HCT116 (cell line): ENCODE data around the gene PDE4C. TPM values are rescaled to one million over a fixed set of nuclear protein-coding genes. Genes with fewer than 3 reads are reported as not detected.

Experiments used
- ATAC-seq: fragments of 200-7000 bp; cut with Tn5 transposase; 2 replicates; pipeline ENCODE4 v1.9.1; 2020; ENCODE audit warnings: mild to moderate bottlenecking, moderate library complexity
- BruUV-seq: library from RNA; stranded (reverse); fragments of 400-500 nt; replicated peaks from 2 replicates; lab custom pipeline; 2021; lab: Mats Ljungman, UMichigan
- CTCF ChIA-PET: fragments of 300-600 bp; sonication (Branson Sonifier 250); formaldehyde crosslinking; loops from one replicate; lab custom pipeline; 2021; ENCODE audit warnings: antibody characterized with exemption; lab: Charles Lee
- POLR2A ChIA-PET: fragments of 300-600, 350-600 bp; sonication (Branson Sonifier 250); formaldehyde crosslinking; loops from one replicate; lab custom pipeline; 2021; ENCODE audit warnings: antibody characterized with exemption; lab: Charles Lee
- RAD21 ChIA-PET, 2 experiments: fragments of 300-600 bp; sonication (Branson Sonifier 250); formaldehyde crosslinking; loops; one replicate each; lab custom pipeline; 2023; ENCODE audit warnings: low total read pairs in 2 of 2; ENCODE audit not compliant: uncharacterized antibody in 2 of 2, unreplicated experiment in 2 of 2, low non-redundant PET in 1 of 2; lab: Charles Lee
- DNase-seq: peaks from one replicate; pipeline ENCODE4 v3.0.0-alpha.2; 2010; ENCODE audit warnings: low read depth, low spot score
- H2AFZ ChIP-seq: fragments of 200-600 bp; shearing (Covaris generic), sonication (generic); 2 replicates; pipeline ENCODE4 v1.6.1; 2017; ENCODE audit warnings: low read depth, mixed run types, mixed read lengths, antibody characterized with exemption, low read length; ENCODE audit not compliant: poor library complexity, severe bottlenecking
- H3K27ac ChIP-seq: 2 replicates; pipeline ENCODE4 v1.5.1; 2012; ENCODE audit warnings: low read depth, low read length
- H3K27me3 ChIP-seq: fragments of 200-600 bp; sonication (generic); 2 replicates; pipeline ENCODE4 v1.6.1; 2016; ENCODE audit warnings: mixed run types, low read length, mixed read lengths; ENCODE audit not compliant: insufficient read depth
- H3K36me3 ChIP-seq, 2 experiments: fragments of 200-500 bp in 1 of 2; fragments of 200-600 bp in 1 of 2; sonication (Bioruptor generic) in 1 of 2; sonication (generic) in 1 of 2; 2 replicates each; pipeline versions ENCODE4 v1.5.1 to v1.6.1; 2014 to 2016; ENCODE audit warnings: low read length in 2 of 2, inconsistent platforms in 1 of 2, mixed read lengths in 1 of 2, mixed run types in 1 of 2; ENCODE audit not compliant: insufficient read depth in 2 of 2, control insufficient read depth in 1 of 2
- H3K4me1 ChIP-seq, 2 experiments: fragments of 200-600 bp in 1 of 2; sonication (generic) in 1 of 2; 2 replicates each; pipeline versions ENCODE4 v1.5.1 to v1.6.1; 2012 to 2017; ENCODE audit warnings: low read length in 2 of 2, inconsistent platforms in 1 of 2, mild to moderate bottlenecking in 1 of 2, mixed read lengths in 1 of 2, mixed run types in 1 of 2, moderate library complexity in 1 of 2; ENCODE audit not compliant: insufficient read depth in 2 of 2, control insufficient read depth in 1 of 2
- H3K4me2 ChIP-seq: fragments of 200-600 bp; sonication (generic); 2 replicates; pipeline ENCODE4 v1.6.1; 2017; ENCODE audit warnings: mixed run types, low read length, mixed read lengths
- H3K4me3 ChIP-seq, 2 experiments: fragments of 200-600 bp in 1 of 2; sonication (generic) in 1 of 2; replicated peaks in 1 of 2; 2 replicates each; pipeline ENCODE4 v1.5.1; 2011 to 2016; ENCODE audit warnings: low read length in 2 of 2, control low read depth in 1 of 2, low read depth in 1 of 2, mild to moderate bottlenecking in 1 of 2, mixed read lengths in 1 of 2, mixed run types in 1 of 2
- H3K79me2 ChIP-seq: fragments of 200-600 bp; sonication (generic); 2 replicates; pipeline ENCODE4 v1.6.1; 2017; ENCODE audit warnings: mild to moderate bottlenecking, mixed run types, low read length, moderate library complexity, mixed read lengths; ENCODE audit not compliant: insufficient read depth
- H3K9ac ChIP-seq: fragments of 200-600 bp; sonication (generic); 2 replicates; pipeline ENCODE4 v1.6.1; 2016; ENCODE audit warnings: low read length, mixed read lengths
- H3K9me2 ChIP-seq: fragments of 200-600 bp; sonication (generic), shearing (Covaris generic); 2 replicates; pipeline ENCODE4 v1.6.1; 2017; ENCODE audit warnings: mixed run types, mild to moderate bottlenecking, moderate library complexity; ENCODE audit not compliant: insufficient read depth
- H3K9me3 ChIP-seq, 2 experiments: fragments of 200-500 bp in 1 of 2; fragments of 200-600 bp in 1 of 2; sonication (Bioruptor generic) in 1 of 2; sonication (generic) in 1 of 2; 2 replicates each; pipeline ENCODE4 v1.6.1; 2014 to 2017; ENCODE audit warnings: low read length in 2 of 2, mixed read lengths in 2 of 2, inconsistent platforms in 1 of 2, low read depth in 1 of 2, mild to moderate bottlenecking in 1 of 2, mixed run types in 1 of 2, moderate library complexity in 1 of 2; ENCODE audit not compliant: control insufficient read depth in 1 of 2, insufficient read depth in 1 of 2
- H4K20me1 ChIP-seq: fragments of 200-600 bp; sonication (generic), shearing (Covaris generic); 2 replicates; pipeline ENCODE4 v1.6.1; 2017; ENCODE audit warnings: mixed run types, mild to moderate bottlenecking, moderate library complexity; ENCODE audit not compliant: insufficient read depth
- ATF3 ChIP-seq: IDR thresholded peaks from 2 replicates; pipeline ENCODE4 v1.6.1; 2012
- CBX3 ChIP-seq: IDR thresholded peaks from 2 replicates; pipeline ENCODE4 v1.6.1; 2012; ENCODE audit warnings: low read depth
- CEBPB ChIP-seq: IDR thresholded peaks from 2 replicates; pipeline ENCODE4 v1.6.1; 2012; ENCODE audit warnings: low read depth
- CTCF ChIP-seq, 3 experiments: fragments of 200-600 bp in 1 of 3; sonication (generic) in 1 of 3; IDR thresholded peaks in 2 of 3; conservative IDR thresholded peaks in 1 of 3; 2 replicates each; pipeline ENCODE4 v1.5.1; 2012 to 2017; ENCODE audit warnings: low read depth in 2 of 3, low read length in 2 of 3, antibody characterized with exemption in 1 of 3, borderline replicate concordance in 1 of 3, control low read depth in 1 of 3, mild to moderate bottlenecking in 1 of 3, mixed read lengths in 1 of 3, mixed run types in 1 of 3, moderate library complexity in 1 of 3; ENCODE audit not compliant: insufficient read depth in 1 of 3
- EGR1 ChIP-seq: IDR thresholded peaks from 2 replicates; pipeline ENCODE4 v1.6.1; 2012; ENCODE audit warnings: low read depth
- ELF1 ChIP-seq: IDR thresholded peaks from 2 replicates; pipeline ENCODE4 v1.6.1; 2012; ENCODE audit warnings: low read depth, borderline replicate concordance
- EZH2 ChIP-seq: fragments of 200-600 bp; sonication (generic); IDR thresholded peaks from 2 replicates; pipeline ENCODE4 v1.6.1; 2017; ENCODE audit warnings: antibody characterized with exemption, mixed run types
- EZH2phosphoT487 ChIP-seq: fragments of 200-600 bp; IDR thresholded peaks from 2 replicates; pipeline ENCODE4 v1.6.1; 2018; ENCODE audit warnings: antibody characterized with exemption, borderline replicate concordance
- FOSL1 ChIP-seq: IDR thresholded peaks from 2 replicates; pipeline ENCODE4 v1.6.1; 2012; ENCODE audit warnings: low read depth
- POLR2A ChIP-seq: IDR thresholded peaks from 2 replicates; pipeline ENCODE4 v1.7.0; 2011; ENCODE audit warnings: borderline replicate concordance; ENCODE audit not compliant: insufficient read depth, insufficient read length; ENCODE audit errors: extremely low read depth
- POLR2AphosphoS5 ChIP-seq: IDR thresholded peaks from 2 replicates; pipeline ENCODE4 v1.6.1; 2011; ENCODE audit warnings: mild to moderate bottlenecking, low read depth, low read length, moderate library complexity
- REST ChIP-seq: IDR thresholded peaks from 2 replicates; pipeline ENCODE4 v1.6.1; 2012; ENCODE audit warnings: low read depth
- SIN3A ChIP-seq: IDR thresholded peaks from 2 replicates; pipeline ENCODE4 v1.6.1; 2012; ENCODE audit warnings: low read depth
- SRF ChIP-seq: IDR thresholded peaks from 2 replicates; pipeline ENCODE4 v1.6.1; 2012; ENCODE audit warnings: low read depth
- TCF7L2 ChIP-seq: IDR thresholded peaks from 2 replicates; pipeline ENCODE4 v1.7.0; 2011; ENCODE audit warnings: borderline replicate concordance, inconsistent platforms; ENCODE audit not compliant: insufficient read depth, insufficient read length; ENCODE audit errors: extremely low read depth
- YY1 ChIP-seq: IDR thresholded peaks from 2 replicates; pipeline ENCODE4 v1.6.1; 2011; ENCODE audit warnings: low read length, low read depth, moderate library complexity, mild to moderate bottlenecking; ENCODE audit not compliant: insufficient replicate concordance; ENCODE audit errors: extremely low read depth
- ZFX ChIP-seq: fragments of 450-650 bp; IDR thresholded peaks from 2 replicates; pipeline ENCODE4 v1.6.1; 2017
- ZNF274 ChIP-seq: fragments of 200-500 bp; sonication (Bioruptor generic); IDR thresholded peaks from 2 replicates; pipeline ENCODE4 v1.6.1; 2014; ENCODE audit warnings: mild to moderate bottlenecking, low read depth, low read length, inconsistent platforms
- intact Hi-C: fragments of 100-400 bp; cut with micrococcal nuclease; formaldehyde crosslinking; loops from 2 replicates; pipeline ENCODE4 v1.10.0; 2022
- total RNA-seq: library from RNA; stranded (reverse); gene quantifications from one replicate; pipeline ENCODE4 v1.2.1, GENCODE V29; 2021; ENCODE audit not compliant: unreplicated experiment
- TF ChIP-seq, protein P1 (sequence below): IDR thresholded peaks from 2 replicates; pipeline ENCODE4 v1.6.1; 2012

The PDE4C gene
- total RNA-seq, 1 experiment from 2014 or later, result 1.5 TPM

DNA sequence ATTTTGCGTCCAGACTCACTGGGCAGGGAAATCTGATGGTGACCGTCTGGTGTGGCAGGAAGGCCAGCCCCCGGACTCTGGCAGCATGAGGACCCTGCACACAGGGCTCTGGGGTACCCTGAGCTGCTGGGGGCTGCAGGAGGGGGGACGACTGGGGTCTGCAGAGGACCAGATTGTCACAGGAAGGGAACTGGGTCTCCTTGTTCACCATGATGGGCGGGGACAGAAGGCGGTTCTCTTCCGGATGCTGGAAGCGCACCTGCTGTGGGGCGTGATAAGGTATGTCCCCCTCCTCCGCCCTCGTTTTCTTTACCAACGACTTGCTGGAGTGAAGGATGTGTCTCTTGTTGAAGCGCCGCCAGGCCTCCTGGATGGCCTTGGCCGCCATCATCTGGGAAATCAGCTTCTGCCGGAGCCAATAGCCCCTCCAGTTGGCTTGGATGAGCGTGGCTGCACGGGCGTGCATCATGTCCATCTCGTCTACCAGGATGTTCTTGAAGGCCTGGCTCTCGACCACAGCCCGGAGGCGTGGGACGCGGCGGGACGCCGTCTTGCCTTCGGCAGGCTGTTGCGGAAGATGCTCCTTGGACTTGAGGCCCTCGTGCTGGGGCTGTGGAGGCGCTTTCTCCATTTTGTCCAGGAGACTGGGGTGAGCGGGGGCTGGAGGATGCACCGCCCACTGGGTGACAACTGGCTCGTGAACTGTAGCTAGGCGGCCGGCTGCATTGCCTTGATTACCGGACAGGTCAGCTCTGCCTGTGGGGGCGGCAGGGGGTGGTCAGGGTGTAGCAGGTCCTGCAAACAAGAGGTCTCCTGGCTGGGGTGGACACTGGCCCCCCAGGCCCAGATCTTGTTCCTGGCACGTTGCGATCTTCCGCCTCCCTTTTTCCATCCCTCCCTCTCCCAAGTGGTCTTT is 40.8 kb upstream of the PDE4C start:
- POLR2A ChIA-PET, result no interaction called here
- no peaks in the 10 kb centered on the region for H3K9me3 ChIP-seq
- no peak overlapping the region for H3K4me3 ChIP-seq
- H3K27ac ChIP-seq, result no peak overlapping the region
- no peaks in the 10 kb centered on the region for H3K27me3 ChIP-seq
- no peaks in the 10 kb centered on the region for H3K79me2 ChIP-seq
- H3K4me2 ChIP-seq, result no peak overlapping the region
- H4K20me1 ChIP-seq, result no peaks in the 10 kb centered on the region
- intact Hi-C loops, result no loop called here
- H3K9ac ChIP-seq, result no peak overlapping the region
- CTCF ChIA-PET, result no interaction called here
- DNase-seq (no peak), ATAC-seq (no peak)
- no TSS peak for BruUV-seq
- H3K36me3 ChIP-seq, result no peaks in the 10 kb centered on the region
- no peaks in the 10 kb centered on the region for H3K9me2 ChIP-seq
- peaks cover 0 to under 1% of the 10 kb centered on the region in 2 experiments; a peak in 2 of 4 replicates for H3K4me1 ChIP-seq
- no peak overlapping the region for H2AFZ ChIP-seq
- RAD21 ChIA-PET, result no interaction called here
- TF ChIP-seq CBX3 (no peak), EZH2phosphoT487 (no peak), FOSL1 (no peak), YY1 (no peak), REST (no peak), ZNF274 (no peak), SRF (no peak), TCF7L2 (no peak), CEBPB (no peak), CTCF (IDR thresholded peaks at IDR 0.05 in 2 of 3, conservative IDR thresholded peaks at IDR 0.05 in 1 of 3; ENCODE audit: borderline replicate concordance in 1 of 3, insufficient read depth in 1 of 3, low read depth in 2 of 3, low read length in 2 of 3) (no peak), POLR2A (no peak), ELF1 (no peak), EZH2 (no peak), ZFX (no peak), ATF3 (no peak), EGR1 (no peak), SIN3A (no peak), POLR2AphosphoS5 (no peak)
- TF ChIP-seq, protein P1, sequence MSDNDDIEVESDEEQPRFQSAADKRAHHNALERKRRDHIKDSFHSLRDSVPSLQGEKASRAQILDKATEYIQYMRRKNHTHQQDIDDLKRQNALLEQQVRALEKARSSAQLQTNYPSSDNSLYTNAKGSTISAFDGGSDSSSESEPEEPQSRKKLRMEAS, result no peak
